ENCODE data around the gene GCK.
A peak's percentile ranks its signal among the peaks of the same experiment; 100 is the strongest.

GCK gene

GRCh38 chr7:44094365-44094764 lies 94.9 kb downstream of the GCK start:
- TF ChIP-seq, protein P1, sequence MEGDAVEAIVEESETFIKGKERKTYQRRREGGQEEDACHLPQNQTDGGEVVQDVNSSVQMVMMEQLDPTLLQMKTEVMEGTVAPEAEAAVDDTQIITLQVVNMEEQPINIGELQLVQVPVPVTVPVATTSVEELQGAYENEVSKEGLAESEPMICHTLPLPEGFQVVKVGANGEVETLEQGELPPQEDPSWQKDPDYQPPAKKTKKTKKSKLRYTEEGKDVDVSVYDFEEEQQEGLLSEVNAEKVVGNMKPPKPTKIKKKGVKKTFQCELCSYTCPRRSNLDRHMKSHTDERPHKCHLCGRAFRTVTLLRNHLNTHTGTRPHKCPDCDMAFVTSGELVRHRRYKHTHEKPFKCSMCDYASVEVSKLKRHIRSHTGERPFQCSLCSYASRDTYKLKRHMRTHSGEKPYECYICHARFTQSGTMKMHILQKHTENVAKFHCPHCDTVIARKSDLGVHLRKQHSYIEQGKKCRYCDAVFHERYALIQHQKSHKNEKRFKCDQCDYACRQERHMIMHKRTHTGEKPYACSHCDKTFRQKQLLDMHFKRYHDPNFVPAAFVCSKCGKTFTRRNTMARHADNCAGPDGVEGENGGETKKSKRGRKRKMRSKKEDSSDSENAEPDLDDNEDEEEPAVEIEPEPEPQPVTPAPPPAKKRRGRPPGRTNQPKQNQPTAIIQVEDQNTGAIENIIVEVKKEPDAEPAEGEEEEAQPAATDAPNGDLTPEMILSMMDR (IDR thresholded peaks at IDR 0.05; ENCODE audit: borderline replicate concordance, extremely low read depth, low read length, poor library complexity, severe bottlenecking), result no peak
- no peak for TF ChIP-seq EZH2 (IDR thresholded peaks at IDR 0.05; ENCODE audit: borderline replicate concordance, low read depth, low read length, severe bottlenecking)

More at GRCh38 chr7:44094365-44094764, 94.9 kb downstream of the GCK start:
- DNase-seq (no peak), ATAC-seq (ENCODE audit: insufficient read depth, low read depth) (no peak)
- Histone ChIP-seq H4K20me1 (ENCODE audit: insufficient read depth, low read length) (no peaks in the 10 kb centered on the region), H3K4me2 (ENCODE audit: insufficient read depth, low read length) (no peak overlapping the region), H3K36me3 (ENCODE audit: insufficient read depth, low read length) (no peaks in the 10 kb centered on the region), H3K9ac (ENCODE audit: low read depth, low read length) (peak overlapping the region; percentile 21; the same call in 1 of the 2 replicates), H2AFZ (ENCODE audit: low read depth, low read length) (0 out of 2 replicates have a peak overlapping the region, but pooled peaks have one; percentile 6), H3K27ac (ENCODE audit: low read length) (peak overlapping the region; percentile 97), H3K79me2 (ENCODE audit: insufficient read depth, low read length) (no peaks in the 10 kb centered on the region), H3K4me3 (ENCODE audit: low read depth in 1 of 2, low read length in 2 of 2) (no peak overlapping the region), H3K9me3 (ENCODE audit: insufficient read depth, low read length, severe bottlenecking) (peaks cover 3% of the 10 kb centered on the region), H3K27me3 (ENCODE audit: insufficient read depth, low read length, poor library complexity) (no peaks in the 10 kb centered on the region), H3K4me1 (ENCODE audit: insufficient read depth, low read length) (peaks cover 57% of the 10 kb centered on the region)

Measured in DND-41 (cell line).